GM12872 (cell line): ENCODE results near the gene ROR1.

Experiments used
- TF ChIP-seq, protein P1 (sequence below): IDR thresholded peaks from 3 replicates; pipeline ENCODE4 v1.5.1; 2011; ENCODE audit warnings: low read depth, mild to moderate bottlenecking, low read length, moderate library complexity; ENCODE audit not compliant: insufficient read depth

Gene ROR1

DNA sequence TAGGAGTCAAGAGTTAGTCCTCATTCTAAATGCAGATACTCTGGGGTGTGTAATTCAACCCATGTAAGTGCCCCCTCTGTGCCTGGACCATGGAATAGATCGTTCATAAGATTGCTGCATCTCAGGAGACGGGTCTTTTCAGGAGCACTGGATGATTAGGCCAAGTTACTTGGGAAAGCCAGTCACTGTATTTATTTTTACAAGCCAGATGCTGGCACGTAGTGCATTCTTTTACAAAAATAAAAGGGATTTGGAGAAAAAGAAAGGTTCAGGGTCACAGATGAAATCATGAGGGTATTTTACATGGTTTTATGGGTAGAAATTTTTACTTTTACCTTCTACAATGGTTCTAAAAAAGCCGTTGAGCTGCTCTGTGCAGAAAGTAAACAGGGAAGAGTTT, 327.0 kb downstream of the ROR1 start:
- TF ChIP-seq, protein P1, sequence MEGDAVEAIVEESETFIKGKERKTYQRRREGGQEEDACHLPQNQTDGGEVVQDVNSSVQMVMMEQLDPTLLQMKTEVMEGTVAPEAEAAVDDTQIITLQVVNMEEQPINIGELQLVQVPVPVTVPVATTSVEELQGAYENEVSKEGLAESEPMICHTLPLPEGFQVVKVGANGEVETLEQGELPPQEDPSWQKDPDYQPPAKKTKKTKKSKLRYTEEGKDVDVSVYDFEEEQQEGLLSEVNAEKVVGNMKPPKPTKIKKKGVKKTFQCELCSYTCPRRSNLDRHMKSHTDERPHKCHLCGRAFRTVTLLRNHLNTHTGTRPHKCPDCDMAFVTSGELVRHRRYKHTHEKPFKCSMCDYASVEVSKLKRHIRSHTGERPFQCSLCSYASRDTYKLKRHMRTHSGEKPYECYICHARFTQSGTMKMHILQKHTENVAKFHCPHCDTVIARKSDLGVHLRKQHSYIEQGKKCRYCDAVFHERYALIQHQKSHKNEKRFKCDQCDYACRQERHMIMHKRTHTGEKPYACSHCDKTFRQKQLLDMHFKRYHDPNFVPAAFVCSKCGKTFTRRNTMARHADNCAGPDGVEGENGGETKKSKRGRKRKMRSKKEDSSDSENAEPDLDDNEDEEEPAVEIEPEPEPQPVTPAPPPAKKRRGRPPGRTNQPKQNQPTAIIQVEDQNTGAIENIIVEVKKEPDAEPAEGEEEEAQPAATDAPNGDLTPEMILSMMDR = no peak

DNA sequence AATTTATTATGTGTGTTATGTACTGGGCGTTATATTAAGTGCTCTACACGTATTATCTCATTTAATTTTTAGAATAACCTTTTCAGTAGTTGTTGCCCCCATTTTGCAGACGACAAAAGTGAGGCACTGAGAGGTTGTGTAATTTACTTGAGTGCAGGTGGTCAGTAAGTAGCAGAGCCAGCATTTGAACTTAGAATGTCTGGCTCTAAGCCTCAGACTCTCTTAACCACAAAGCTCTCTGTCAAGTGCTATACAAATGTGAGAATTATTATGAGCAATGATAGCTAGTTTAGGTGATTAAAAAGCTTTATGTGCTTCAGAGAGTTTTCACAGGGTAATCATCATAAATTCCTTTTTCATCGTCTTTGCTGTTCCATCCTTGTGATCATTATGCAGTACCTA, 333.3 kb downstream of the ROR1 start:
- TF ChIP-seq, protein P1 = no peak

GRCh38 chr1:64107632-64108031, 333.8 kb downstream of the ROR1 start:
- TF ChIP-seq, protein P1 = no peak

DNA sequence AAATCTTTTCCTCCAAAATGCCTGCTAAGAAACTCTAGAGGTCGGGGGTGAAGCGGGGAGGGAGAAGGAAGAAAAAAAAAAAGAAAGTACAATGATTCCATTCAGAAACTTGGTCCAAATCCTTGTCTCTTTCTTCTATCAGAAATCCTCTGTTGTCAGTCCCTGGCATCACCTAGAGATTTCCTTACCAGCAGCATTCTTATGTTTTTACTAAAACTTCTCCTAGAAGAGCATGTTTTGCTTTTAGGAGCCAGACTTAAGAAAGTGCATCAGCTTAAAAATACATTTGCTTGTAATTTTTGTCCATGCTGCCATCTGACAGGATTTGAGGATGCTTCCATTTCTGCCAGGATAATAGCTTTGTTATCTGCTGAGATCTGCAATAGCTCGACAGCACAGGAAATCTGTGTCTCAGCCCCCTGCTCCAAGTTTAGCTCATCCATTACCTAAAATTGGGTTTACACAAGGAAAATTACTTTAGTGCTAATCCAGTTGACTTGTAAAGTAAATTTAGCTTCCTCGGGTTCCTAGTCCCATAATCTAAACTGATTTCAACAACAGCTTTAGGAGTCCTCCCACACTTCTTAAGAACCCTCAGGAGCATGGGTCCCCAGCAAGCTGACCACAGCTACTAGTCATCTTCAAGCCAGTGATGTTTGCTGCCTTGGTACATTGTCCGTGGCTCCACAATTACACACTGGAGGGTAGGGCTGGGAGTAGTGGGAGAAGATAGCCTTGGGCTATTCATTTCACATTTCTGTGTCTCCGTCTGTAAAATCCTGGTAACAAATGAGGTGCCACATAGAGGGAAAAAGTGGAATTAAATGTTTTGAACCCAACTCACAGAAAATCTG, 337.3 kb downstream of the ROR1 start:
- TF ChIP-seq, protein P1 = no peak

DNA sequence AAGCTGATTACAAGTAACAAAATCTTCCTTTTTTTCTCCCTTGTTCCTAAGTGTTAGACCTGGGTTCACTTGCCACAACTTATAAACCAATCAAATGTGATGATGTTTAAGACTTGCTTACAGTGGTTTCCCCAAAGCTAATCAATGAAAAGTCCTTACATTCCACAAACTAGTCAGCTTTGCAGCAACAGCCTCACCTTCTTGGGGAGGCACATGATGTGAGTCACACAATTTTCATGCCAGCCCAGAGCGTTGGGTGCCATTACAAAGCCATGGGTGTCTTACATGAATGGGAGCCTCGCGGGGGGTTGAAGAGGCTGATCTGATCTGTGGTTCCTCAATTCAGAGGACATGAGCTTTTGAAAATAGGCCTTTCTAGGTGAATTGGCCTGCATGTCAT, 338.0 kb downstream of the ROR1 start:
- TF ChIP-seq, protein P1 = no peak

DNA sequence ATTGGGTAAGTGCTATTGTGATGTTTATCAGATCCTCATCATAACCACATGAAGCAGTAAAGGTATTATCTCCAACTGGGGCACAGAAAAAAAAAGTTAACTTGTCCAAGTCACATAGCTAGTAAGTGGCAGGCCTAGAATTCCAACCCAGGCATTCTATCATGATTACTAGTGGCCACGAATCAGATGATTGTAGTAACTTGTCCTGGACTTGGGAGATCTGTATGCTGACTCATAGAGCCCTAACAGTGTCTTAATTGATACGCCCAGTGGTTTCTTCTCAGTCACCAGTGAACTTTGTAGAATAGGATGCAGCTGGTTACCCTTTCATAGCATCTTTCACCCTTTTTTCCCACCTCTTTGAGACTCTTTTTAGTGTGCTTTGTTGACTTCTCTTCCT, 338.5 kb downstream of the ROR1 start:
- TF ChIP-seq, protein P1 = no peak

DNA sequence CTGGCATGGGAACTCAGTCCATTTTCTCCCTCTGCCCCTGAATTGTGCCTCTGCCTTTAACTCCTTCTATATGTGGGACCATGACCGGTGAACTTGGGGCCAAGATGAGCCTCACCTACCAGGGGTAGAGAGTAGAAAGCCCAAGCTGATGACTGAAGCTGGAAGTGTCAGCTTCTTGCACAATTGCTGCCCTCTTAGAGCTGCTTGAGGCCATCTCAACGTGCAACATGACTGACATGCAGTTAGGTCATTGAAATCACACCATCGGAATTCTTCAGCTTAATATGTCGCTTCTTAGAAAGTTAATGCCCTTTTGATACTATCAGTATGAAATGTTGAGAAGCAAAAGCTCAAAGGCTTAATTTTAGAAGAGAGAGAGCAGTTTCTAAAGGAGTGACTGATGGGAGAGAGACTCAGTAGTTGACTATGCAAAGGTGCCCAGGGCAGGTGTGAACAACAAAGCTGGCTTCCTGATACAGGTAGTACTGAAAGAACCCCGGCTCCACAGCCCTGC, 340.3 kb downstream of the ROR1 start:
- TF ChIP-seq, protein P1 = no peak
